NCI-H2081 treated with DMSO at 0.1 percent for 48 hours (cell line): ENCODE data around the gene TSACC.
A peak's percentile ranks its signal among the peaks of the same experiment; 100 is the strongest.

Source experiments
- DNase-seq: peaks from one replicate; lab custom pipeline; 2025; lab: John Stamatoyannopoulos, UW

Gene TSACC

DNA sequence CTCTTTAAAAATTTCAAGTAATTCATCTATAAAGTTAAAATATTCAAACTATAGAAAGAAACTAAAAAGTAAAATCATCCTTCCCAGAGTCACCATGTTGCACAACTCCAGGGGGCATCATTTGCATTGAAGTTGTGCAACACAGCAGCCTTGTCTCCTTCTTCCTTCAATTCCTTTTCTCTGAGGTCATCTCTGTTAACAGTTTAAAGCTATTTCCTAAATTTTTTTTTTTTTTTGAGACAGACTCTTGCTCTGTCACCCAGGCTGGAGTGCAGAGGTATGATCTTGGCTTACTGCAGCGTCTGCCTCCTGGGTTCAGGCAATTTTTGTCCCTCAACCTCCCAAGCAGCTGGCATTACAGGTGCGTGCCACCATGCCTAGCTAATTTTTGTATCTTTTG lies 37.8 kb downstream of the TSACC start:
- no peak for DNase-seq

- no peak for DNase-seq
Measured at GRCh38 chr1:156376958-156377919, 38.9 kb downstream of the TSACC start.

- DNase-seq: no peak
Measured at GRCh38 chr1:156378557-156378956, 40.2 kb downstream of the TSACC start.

GRCh38 chr1:156379420-156380165 lies 41.3 kb downstream of the TSACC start:
- no peak for DNase-seq

DNA sequence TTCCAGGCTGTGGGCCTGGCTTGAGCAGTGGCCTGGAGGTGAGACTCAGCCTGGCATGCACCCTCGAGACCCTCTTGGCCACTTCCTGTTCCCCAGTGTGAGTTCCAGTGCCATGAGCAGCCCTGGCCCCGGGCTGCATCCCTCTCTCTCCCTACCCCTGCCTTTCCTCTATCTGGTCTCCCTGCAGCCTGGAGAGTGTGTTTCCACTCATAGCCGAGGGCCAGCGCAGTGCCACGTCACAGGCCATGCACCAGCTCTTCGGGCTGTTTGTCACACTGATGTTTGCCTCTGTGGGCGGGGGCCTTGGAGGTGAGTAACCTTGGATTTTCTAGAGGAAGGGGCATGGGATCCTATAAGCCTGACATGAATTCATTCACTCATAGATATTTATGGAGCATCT lies 44.2 kb downstream of the TSACC start:
- DNase-seq: no peak

DNA sequence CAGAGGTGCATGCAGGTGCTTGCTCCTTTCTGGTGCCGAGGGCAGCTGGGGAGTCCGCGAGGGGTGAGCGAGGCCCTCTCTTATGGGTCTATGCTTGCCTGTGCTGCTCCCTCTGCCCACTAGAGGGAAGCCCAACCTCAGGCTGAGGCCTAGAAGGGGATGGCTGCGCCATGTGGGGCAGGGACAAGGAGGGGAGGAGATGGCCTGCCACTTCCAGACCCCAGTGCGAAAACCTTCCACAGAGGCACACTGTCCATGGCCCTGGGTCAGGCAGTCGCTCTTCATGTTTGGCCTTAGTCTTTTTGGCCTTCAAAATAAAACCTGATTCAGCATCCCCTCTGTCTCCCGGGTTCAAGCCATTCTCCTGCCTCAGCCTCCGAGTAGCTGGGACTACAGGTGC lies 44.7 kb downstream of the TSACC start:
- peak; percentile 8 for DNase-seq

DNA sequence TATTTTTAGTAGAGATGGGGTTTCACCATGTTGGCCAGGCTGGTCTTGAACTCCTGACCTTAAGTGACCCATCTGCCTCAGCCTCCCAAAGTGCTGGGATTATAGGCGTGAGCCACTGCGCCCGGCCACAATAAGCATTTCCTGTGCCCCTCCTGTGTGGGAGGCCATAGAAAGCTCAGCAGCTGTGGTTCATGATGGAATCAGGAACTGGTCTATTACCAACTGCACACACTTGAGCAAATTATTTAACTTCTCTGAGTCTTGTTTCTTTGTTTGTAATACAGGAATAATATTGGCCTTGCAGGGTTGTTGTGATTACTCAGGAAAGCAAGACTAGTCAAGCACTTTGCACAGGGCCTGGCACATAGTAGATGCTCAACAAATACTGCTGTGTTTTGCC lies 45.7 kb downstream of the TSACC start:
- DNase-seq: no peak

GRCh38 chr1:156384658-156385057 lies 46.3 kb downstream of the TSACC start:
- DNase-seq: no peak

GRCh38 chr1:156385534-156386031 lies 47.3 kb downstream of the TSACC start:
- peak; percentile 45 for DNase-seq

GRCh38 chr1:156386134-156386901 lies 48.0 kb downstream of the TSACC start:
- no peak for DNase-seq

DNA sequence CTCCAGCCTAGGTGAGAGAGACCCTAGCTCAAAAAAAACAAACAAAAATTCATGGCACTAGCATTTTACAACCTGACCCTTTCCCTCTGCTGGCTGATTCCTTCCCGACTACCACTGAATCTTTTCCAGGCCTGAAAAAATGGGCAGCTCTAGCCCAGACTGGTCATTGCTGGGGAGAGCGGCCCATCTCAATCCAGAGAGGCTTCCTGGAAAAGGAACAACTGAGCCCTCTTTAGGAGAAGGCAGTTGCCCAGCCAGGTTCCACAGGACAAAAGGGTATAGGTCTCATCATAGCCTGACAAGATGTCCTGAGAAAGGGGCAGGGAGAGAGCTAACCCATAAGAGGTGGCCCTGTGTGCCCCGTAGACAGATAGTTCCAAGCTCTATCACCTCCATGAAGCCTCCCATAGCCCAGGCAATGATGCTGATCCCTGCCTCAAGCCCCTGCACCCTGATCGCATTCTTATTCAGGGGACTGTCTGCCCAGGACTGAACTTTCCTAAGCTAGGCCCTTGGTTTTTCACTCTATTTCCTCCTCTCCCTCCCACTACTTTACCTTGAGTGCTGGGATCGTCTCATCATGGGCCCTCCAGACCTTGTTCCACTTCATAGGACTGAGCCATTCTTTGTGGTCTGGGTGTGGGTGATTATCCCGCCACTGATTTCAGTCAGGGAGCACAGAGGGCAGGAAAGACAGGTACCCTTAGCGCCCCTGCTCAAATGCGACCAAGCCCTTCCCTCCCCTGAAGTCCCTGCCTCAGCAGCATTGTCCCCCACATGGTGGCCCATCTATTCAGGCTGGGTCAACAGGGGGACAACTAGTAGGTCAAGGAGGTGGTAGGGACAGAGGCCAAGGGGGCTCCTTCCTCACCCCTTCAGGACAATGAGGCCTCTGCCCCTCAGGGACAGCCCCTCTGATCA lies 48.9 kb downstream of the TSACC start:
- DNase-seq: no peak

GRCh38 chr1:156387870-156388173 lies 49.5 kb downstream of the TSACC start:
- no peak for DNase-seq

DNA sequence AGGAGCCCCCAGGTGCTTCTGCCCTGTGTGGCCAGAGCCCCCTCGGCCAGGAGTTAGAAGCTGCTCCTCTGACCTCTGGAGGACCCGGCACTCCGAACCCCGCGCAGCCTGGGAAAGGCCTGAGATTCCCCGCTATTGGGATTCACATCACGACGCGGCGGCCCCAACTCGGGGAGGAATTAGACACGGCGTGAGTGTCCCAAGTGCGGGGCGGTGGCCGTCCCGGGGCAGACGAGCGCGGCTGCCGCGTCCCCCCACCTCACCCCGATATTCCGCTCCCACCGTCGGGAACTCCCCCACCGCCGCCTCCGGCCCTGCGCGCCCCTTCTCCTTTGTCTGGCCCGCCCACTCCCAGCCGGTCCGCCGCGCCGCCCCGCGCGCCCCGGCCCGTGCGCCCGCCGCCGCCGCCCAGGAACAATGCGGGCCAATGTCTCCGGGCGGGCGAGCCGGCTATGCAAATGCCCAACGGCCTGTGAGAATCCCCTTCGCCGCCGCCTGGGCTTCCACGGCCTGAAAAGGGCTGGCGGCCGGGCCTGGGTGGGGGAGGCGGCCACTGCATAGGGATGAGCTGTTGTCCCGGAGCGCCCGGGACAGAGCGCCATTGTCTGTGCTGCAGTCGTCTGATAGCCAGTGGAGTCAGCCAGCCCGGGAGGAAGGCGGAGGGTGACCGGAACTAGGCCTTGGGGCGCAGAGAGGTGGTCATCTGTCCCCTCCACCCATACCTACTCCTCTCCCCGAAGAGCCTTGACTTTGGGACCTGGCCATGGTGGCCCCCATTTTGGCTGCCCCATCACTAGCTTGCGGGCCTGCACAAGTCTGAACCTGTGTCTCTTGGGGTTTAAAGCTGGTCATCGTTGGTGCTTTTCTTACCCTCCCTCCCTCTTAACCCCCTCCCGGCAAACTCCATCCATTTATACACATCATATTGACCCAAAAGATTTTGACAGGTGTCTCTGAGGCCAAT lies 50.1 kb downstream of the TSACC start:
- DNase-seq: no peak

- no peak for DNase-seq
Measured at GRCh38 chr1:156389311-156389710, 51.0 kb downstream of the TSACC start.

DNA sequence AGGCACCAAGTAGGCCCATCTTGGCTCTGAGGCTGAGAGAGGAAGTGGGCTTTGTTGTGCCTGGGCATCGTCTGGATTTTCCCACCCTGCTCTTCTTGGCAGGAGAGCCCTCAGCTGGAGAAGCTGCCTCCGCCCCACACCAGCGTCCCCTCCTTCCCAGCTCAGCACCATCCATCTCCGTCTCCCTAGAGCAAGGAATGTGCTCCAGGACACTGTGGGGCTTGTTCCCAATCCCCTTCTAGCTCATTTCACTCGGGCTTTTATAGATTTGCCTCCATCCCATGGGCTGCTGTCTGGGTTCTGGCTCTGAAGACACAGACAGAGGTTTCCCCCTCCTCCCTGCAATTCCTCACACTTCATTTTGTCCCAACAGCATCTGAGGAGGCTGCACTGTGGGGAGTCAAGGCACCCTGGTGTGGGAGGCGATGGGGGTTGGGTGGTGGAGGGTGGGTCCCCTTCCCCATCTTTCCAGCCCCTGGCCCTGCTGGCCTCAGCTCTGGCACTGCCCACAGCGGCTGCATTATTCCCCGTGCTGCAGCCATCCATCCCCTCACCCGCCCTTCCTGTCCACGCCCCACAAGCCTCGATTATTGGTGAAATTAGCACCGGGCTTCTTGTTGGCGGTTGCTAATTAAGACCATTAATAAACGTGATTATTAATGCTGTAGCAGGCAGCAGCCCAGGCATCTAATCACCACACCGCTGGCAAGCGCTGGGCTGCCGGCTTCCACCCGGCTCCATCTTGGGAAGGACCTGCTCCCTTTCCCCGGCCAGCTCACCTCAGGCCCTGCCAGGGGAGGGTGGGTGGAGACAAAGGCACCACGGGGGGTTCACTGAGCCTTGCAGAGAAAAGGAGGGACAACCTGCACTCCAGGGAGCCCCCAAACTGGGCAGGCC lies 52.4 kb downstream of the TSACC start:
- no peak for DNase-seq

- DNase-seq: no peak
Measured at GRCh38 chr1:156391366-156391677, 53.0 kb downstream of the TSACC start.

- DNase-seq: no peak
Measured at GRCh38 chr1:156391701-156392100, 53.4 kb downstream of the TSACC start.

- DNase-seq: no peak
Measured at GRCh38 chr1:156392452-156392853, 54.1 kb downstream of the TSACC start.

- DNase-seq: no peak
Measured at GRCh38 chr1:156393095-156393494, 54.8 kb downstream of the TSACC start.
